Sigmoid colon (tissue), 4 donors: ENCODE data around the gene SCTR.

Source experiments
- POLR2AphosphoS5 ChIP-seq, 4 donors: sonication (generic); formaldehyde crosslinking; IDR thresholded peaks; one replicate each; pipeline ENCODE4 v1.6.1; 2017; ENCODE audit warnings: antibody characterized with exemption in 4 of 4
- TF ChIP-seq, protein P1 (sequence below), 4 experiments: fragments of 450-650 bp in 3 of 4; fragments of 200-600 bp in 1 of 4; IDR thresholded peaks; one replicate each; pipeline ENCODE4 v1.5.1; 2016 to 2019; ENCODE audit warnings: antibody characterized with exemption in 4 of 4, mild to moderate bottlenecking in 3 of 4, moderate library complexity in 2 of 4

- TF ChIP-seq, protein P1, sequence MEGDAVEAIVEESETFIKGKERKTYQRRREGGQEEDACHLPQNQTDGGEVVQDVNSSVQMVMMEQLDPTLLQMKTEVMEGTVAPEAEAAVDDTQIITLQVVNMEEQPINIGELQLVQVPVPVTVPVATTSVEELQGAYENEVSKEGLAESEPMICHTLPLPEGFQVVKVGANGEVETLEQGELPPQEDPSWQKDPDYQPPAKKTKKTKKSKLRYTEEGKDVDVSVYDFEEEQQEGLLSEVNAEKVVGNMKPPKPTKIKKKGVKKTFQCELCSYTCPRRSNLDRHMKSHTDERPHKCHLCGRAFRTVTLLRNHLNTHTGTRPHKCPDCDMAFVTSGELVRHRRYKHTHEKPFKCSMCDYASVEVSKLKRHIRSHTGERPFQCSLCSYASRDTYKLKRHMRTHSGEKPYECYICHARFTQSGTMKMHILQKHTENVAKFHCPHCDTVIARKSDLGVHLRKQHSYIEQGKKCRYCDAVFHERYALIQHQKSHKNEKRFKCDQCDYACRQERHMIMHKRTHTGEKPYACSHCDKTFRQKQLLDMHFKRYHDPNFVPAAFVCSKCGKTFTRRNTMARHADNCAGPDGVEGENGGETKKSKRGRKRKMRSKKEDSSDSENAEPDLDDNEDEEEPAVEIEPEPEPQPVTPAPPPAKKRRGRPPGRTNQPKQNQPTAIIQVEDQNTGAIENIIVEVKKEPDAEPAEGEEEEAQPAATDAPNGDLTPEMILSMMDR (IDR thresholded peaks at IDR 0.05) = no peak
- TF ChIP-seq POLR2AphosphoS5 (IDR thresholded peaks at IDR 0.05) = no peak
Observed at GRCh38 chr2:119545754-119546446, 21.6 kb upstream of the SCTR start.
